ENCODE measurements around the gene KY. TPM values are rescaled to one million over a fixed set of nuclear protein-coding genes. Genes with fewer than 3 reads are reported as not detected.

KY gene
- total RNA-seq, 1 donor from 2014 or later = 0.12 TPM

DNA sequence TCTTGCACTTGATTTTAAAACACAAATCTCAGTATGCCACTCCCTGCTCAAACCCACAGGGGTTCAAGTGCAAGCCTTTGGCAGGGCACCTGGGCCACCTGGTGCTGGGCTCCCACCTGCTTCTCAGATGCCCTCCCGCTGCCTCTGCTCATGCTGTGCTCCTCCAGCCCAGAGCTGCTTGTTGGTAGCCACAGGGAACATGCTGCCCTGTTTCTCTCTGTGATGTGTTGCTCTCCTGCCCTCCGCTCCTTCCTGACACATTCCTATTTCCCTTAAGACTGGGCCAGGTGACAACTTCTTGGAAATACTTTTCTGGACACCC is 27.1 kb upstream of the KY start:
- Mint-ChIP-seq H3K4me3 (ENCODE audit: unreplicated experiment) (no peak overlapping the region), H3K27me3 (ENCODE audit: low read depth) (peaks cover 10% of the 10 kb centered on the region)
- no peak for DNase-seq (ENCODE audit: low spot score)

DNA sequence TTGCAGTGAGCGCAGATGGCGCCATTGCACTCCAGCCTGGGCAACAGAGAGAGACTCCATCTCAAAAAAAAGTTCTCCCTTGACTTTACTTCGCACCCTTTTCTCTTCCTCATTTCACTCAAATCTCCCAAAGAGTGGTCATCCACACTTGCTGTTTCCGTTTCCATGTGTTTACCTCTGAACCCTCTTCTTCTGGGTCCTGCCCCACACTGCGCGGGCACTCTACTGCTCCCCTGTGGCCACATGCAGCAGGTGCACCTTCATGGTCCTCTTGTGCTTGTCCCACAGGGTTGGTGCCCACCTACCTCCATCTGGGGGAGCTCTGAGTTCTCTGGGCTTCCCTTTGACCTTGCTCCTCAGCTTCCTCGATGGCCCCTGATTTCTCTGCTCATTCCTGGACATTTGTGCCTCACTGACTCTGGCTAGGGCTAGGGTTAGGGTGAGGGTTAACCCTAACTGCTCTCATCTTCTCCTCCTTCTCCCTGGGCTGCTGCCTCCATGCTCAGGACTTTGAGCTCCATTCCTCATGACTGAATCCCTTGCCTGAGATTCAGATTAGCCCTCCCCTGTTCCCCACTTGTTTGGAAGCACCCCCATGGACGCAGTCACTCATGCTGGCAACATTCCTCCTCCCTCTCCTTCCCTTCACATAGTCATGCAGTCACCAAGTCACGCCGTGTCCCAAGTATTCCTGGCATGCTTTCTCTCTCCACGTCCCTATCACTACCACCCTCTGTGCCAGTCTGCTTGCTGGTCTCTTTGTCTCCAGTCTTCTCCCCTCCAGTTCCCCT is 26.6 kb upstream of the KY start:
- no peak for DNase-seq (ENCODE audit: low spot score)
- peaks cover 10% of the 10 kb centered on the region for H3K27me3 Mint-ChIP-seq (ENCODE audit: low read depth)
- H3K27ac Mint-ChIP-seq (ENCODE audit: unreplicated experiment) = no peak overlapping the region
- TF ChIP-seq, protein P1, sequence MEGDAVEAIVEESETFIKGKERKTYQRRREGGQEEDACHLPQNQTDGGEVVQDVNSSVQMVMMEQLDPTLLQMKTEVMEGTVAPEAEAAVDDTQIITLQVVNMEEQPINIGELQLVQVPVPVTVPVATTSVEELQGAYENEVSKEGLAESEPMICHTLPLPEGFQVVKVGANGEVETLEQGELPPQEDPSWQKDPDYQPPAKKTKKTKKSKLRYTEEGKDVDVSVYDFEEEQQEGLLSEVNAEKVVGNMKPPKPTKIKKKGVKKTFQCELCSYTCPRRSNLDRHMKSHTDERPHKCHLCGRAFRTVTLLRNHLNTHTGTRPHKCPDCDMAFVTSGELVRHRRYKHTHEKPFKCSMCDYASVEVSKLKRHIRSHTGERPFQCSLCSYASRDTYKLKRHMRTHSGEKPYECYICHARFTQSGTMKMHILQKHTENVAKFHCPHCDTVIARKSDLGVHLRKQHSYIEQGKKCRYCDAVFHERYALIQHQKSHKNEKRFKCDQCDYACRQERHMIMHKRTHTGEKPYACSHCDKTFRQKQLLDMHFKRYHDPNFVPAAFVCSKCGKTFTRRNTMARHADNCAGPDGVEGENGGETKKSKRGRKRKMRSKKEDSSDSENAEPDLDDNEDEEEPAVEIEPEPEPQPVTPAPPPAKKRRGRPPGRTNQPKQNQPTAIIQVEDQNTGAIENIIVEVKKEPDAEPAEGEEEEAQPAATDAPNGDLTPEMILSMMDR (IDR thresholded peaks at IDR 0.05) = peak; percentile 62
- H3K4me3 Mint-ChIP-seq (ENCODE audit: unreplicated experiment) = no peak overlapping the region
- H3K4me1 Mint-ChIP-seq (ENCODE audit: low read depth) = peaks cover 13% of the 10 kb centered on the region
- peaks cover 30% of the 10 kb centered on the region for H3K9me3 Mint-ChIP-seq (ENCODE audit: low read depth)
- H3K36me3 Mint-ChIP-seq (ENCODE audit: low read depth) = peaks cover 4% of the 10 kb centered on the region

More for the DNA sequence above, 27.1 kb upstream of the KY start:
- Mint-ChIP-seq H3K27ac (ENCODE audit: unreplicated experiment) (no peak overlapping the region), H3K4me1 (ENCODE audit: low read depth) (peaks cover 14% of the 10 kb centered on the region), H3K9me3 (ENCODE audit: low read depth) (peaks cover 30% of the 10 kb centered on the region), H3K36me3 (ENCODE audit: low read depth) (peaks cover 4% of the 10 kb centered on the region)
- TF ChIP-seq, protein P1 (IDR thresholded peaks at IDR 0.05) = no peak

DNA sequence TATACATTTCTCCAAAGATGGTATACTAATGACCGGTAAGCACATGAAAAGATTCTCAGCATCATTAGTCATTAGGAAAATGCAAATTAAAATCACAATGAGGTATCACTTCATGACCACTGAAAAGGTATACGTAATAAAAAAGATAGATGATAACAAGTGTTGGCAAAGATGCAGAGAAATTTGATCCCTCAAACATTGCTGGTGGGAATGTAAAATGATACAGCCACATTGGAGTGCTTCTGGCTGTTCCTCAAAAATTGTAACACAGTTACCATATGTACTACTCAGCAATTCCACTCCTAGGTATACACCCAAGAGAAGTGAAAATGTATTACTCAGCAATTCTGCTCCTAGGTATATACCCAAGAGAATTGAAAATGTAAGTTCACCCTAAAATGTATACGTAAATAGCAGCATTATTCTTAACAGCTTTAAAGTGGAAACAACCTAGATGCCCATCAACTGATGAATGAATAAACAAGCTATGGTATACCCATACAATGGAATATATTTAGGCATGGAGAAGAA is 25.0 kb upstream of the KY start:
- Mint-ChIP-seq H3K27me3 (ENCODE audit: low read depth) (peaks cover 13% of the 10 kb centered on the region), H3K4me3 (ENCODE audit: unreplicated experiment) (no peak overlapping the region), H3K36me3 (ENCODE audit: low read depth) (peaks cover 4% of the 10 kb centered on the region), H3K4me1 (ENCODE audit: low read depth) (peaks cover 9% of the 10 kb centered on the region), H3K27ac (ENCODE audit: unreplicated experiment) (no peak overlapping the region), H3K9me3 (ENCODE audit: low read depth) (peaks cover 30% of the 10 kb centered on the region)
- TF ChIP-seq, protein P1 (IDR thresholded peaks at IDR 0.05) = no peak
- no peak for DNase-seq (ENCODE audit: low spot score)

DNA sequence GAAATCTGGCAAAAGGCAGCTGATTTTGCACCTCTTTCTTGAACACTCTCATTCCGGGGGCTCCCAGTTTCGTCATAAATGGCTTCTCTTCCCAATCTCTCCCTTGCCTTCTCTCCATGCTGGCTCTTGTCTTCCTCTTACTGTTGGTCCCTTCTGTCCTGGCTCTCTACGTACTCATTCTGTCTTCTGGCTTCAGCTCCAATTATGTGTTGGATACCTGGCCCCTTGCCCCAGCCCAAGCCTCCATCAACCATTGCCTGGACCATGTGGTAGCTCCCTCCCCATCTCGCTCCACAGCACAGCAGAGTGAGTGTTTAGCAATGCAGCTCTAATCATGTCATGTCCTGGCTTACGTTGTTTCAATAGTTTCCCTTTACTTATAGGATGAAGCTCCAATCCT is 21.7 kb upstream of the KY start:
- no peak overlapping the region for H3K27ac Mint-ChIP-seq (ENCODE audit: unreplicated experiment)
- H3K4me1 Mint-ChIP-seq (ENCODE audit: low read depth) = peaks cover 1% of the 10 kb centered on the region
- peaks cover 4% of the 10 kb centered on the region for H3K36me3 Mint-ChIP-seq (ENCODE audit: low read depth)
- peaks cover 30% of the 10 kb centered on the region for H3K9me3 Mint-ChIP-seq (ENCODE audit: low read depth)
- DNase-seq (ENCODE audit: low spot score) = no peak
- no peak overlapping the region for H3K4me3 Mint-ChIP-seq (ENCODE audit: unreplicated experiment)
- TF ChIP-seq, protein P1 (IDR thresholded peaks at IDR 0.05) = no peak
- H3K27me3 Mint-ChIP-seq (ENCODE audit: low read depth) = peaks cover 7% of the 10 kb centered on the region

DNA sequence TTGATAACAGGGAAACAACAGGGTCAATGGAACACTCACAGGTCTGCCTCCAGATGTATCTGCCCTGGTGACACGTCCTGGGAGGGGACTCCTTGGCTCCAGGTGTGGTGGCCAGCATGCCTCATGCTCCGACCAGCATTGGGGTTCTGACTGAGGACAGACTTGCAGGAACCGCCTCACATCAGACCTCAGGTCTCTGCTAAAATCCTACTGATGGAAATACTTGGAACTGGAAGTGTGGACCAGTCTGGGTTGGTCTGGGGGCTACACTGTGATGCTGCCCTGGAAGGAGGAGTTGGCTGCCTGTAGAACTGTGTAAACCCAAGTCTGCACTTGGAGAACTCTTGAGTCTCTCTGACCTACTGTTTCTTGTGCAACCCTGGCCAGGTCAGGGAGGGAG is 17.1 kb upstream of the KY start:
- H3K27ac Mint-ChIP-seq (ENCODE audit: unreplicated experiment) = no peak overlapping the region
- H3K36me3 Mint-ChIP-seq (ENCODE audit: low read depth) = no peaks in the 10 kb centered on the region
- no peak overlapping the region for H3K4me3 Mint-ChIP-seq (ENCODE audit: unreplicated experiment)
- TF ChIP-seq, protein P1 (IDR thresholded peaks at IDR 0.05) = no peak
- peaks cover under 1% of the 10 kb centered on the region for H3K9me3 Mint-ChIP-seq (ENCODE audit: low read depth)
- peaks cover 7% of the 10 kb centered on the region for H3K27me3 Mint-ChIP-seq (ENCODE audit: low read depth)
- DNase-seq (ENCODE audit: low spot score) = no peak
- no peaks in the 10 kb centered on the region for H3K4me1 Mint-ChIP-seq (ENCODE audit: low read depth)
